Mononuclear cell (primary cell): Measurements from ENCODE around the gene TMEM184A. TPM values are rescaled to one million over a fixed set of nuclear protein-coding genes. Genes with fewer than 3 reads are reported as not detected.

ENCODE experiments used
- H3K27me3 ChIP-seq: 2 replicates; pipeline ENCODE4 v1.6.0; 2011; ENCODE audit warnings: low read length, control low read depth; ENCODE audit not compliant: insufficient read depth
- H3K4me1 ChIP-seq: 2 replicates; pipeline ENCODE4 v1.5.1; 2011; ENCODE audit warnings: mild to moderate bottlenecking, low read length, control low read depth; ENCODE audit not compliant: insufficient read depth
- H3K4me3 ChIP-seq: 2 replicates; pipeline ENCODE4 v1.5.1; 2011; ENCODE audit warnings: mild to moderate bottlenecking, low read length, moderate library complexity
- H3K9me3 ChIP-seq: 2 replicates; pipeline ENCODE4 v1.5.1; 2011; ENCODE audit warnings: low read depth, mild to moderate bottlenecking, control low read depth, low read length
- total RNA-seq: library from RNA; depleted of rRNA; stranded (reverse); fragments of >200 nt; gene quantifications from one replicate; pipeline ENCODE4 v1.2.3, GENCODE V29; 2012

The TMEM184A gene
- total RNA-seq, 1 donor = not detected

GRCh38 chr7:1505731-1506550, 50.1 kb downstream of the TMEM184A start:
- no peaks in the 10 kb centered on the region for H3K27me3 ChIP-seq
- H3K4me1 ChIP-seq = peaks cover 52% of the 10 kb centered on the region

GRCh38 chr7:1503816-1504775, 51.9 kb downstream of the TMEM184A start, which contains the start of gene INTS1:
Gene INTS1 (minus strand): TSS chr7:1504389. CDS start chr7:1503960, 429 bp downstream.
- Histone ChIP-seq H3K9me3 (no peaks in the 10 kb centered on the region), H3K4me3 (peak within 1 kb of the TSS; percentile 93), H3K27me3 (no peaks in the 10 kb centered on the region), H3K4me1 (peaks cover 45% of the 10 kb centered on the region)

More at GRCh38 chr7:1505731-1506550, 50.1 kb downstream of the TMEM184A start:
- Histone ChIP-seq H3K9me3 (no peaks in the 10 kb centered on the region), H3K4me3 (no peak overlapping the region)

DNA sequence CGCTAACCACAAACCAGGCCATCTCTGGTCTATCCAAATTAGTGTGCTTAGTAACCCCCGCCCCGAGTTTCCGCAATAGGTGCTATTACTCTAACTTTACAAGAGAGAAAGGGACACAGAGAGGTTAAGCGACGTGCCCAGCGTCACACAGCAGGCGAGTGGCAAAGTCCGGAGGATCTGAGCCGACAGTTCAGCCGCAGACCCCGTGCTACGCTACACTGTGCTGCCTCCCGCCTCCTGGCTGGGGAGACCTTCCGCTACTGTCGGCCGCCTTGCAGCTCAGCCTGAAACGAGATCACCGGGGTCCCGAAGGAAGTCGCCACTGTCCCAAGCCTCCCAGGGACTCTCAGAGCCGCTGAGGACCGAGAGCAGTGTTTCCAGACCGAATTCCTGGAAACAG, 52.6 kb downstream of the TMEM184A start:
- peak overlapping the region; percentile 93 for H3K4me3 ChIP-seq
- no peaks in the 10 kb centered on the region for H3K27me3 ChIP-seq
- H3K9me3 ChIP-seq = no peaks in the 10 kb centered on the region
- peaks cover 45% of the 10 kb centered on the region for H3K4me1 ChIP-seq

- Histone ChIP-seq H3K9me3 (no peaks in the 10 kb centered on the region), H3K4me3 (no peak overlapping the region), H3K27me3 (no peaks in the 10 kb centered on the region), H3K4me1 (peaks cover 45% of the 10 kb centered on the region)
Observed at GRCh38 chr7:1502845-1503244, 53.2 kb downstream of the TMEM184A start.

GRCh38 chr7:1501487-1502270, 54.3 kb downstream of the TMEM184A start:
- no peaks in the 10 kb centered on the region for H3K9me3 ChIP-seq
- H3K27me3 ChIP-seq = no peaks in the 10 kb centered on the region
- peaks cover 35% of the 10 kb centered on the region for H3K4me1 ChIP-seq
- no peak overlapping the region for H3K4me3 ChIP-seq

GRCh38 chr7:1500064-1500807, 55.8 kb downstream of the TMEM184A start:
- peaks cover 23% of the 10 kb centered on the region for H3K4me1 ChIP-seq
- no peaks in the 10 kb centered on the region for H3K27me3 ChIP-seq
- H3K4me3 ChIP-seq = no peak overlapping the region
- H3K9me3 ChIP-seq = no peaks in the 10 kb centered on the region

- Histone ChIP-seq H3K4me3 (no peak overlapping the region), H3K9me3 (no peaks in the 10 kb centered on the region), H3K27me3 (no peaks in the 10 kb centered on the region), H3K4me1 (peaks cover 16% of the 10 kb centered on the region)
Observed at GRCh38 chr7:1499367-1500029, 56.5 kb downstream of the TMEM184A start.

DNA sequence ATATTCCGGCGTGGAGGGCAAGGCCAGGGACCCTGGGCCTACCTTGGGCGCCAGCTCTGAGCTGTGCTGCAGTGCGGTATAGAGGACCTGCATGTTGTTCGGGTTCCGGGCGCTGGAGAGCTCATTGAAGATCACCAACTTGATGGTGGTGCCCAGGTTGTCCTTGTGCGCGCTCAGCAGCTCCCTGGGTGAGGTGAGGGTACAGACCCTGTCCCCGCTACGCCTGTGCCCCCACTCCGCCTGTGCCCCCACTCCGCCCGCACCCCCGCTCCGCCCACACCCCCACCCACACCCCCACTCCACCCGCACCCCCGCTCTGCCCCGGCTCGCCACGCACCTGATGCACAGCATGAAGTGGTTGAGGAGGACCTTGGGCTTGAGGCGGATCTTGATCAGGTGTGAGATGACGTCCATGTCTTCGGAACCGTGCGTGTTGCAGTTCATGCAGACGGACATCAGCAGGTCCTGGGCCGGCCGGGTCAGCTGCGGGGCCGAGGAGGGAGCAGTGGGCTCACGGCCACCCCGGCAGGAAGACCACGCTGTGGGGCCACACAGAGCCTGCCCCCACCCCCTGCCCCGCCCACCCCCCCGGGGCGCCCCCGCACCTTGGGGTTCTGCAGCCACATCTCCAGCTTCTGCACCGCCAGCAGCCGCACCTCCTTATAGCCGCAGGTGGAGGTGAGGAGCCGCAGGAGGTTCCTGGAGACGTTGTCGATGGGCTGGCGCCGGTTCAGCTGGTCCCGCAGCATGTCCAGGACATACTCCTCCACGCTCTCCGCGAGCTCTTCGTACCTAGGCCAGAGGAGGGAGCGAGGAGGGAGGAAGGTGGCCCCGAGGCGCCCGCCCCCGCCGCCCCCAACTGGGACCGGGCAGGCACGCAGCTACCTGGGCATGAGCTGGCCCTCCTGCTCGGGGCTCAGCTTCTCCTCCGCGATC, 57.4 kb downstream of the TMEM184A start:
- H3K4me1 ChIP-seq = peaks cover 14% of the 10 kb centered on the region
- no peaks in the 10 kb centered on the region for H3K27me3 ChIP-seq
- H3K4me3 ChIP-seq = no peak overlapping the region
- no peaks in the 10 kb centered on the region for H3K9me3 ChIP-seq

- Histone ChIP-seq H3K27me3 (no peaks in the 10 kb centered on the region), H3K4me3 (no peak overlapping the region), H3K9me3 (no peaks in the 10 kb centered on the region), H3K4me1 (peaks cover 2% of the 10 kb centered on the region)
Observed at GRCh38 chr7:1497293-1497927, 58.6 kb downstream of the TMEM184A start.

GRCh38 chr7:1496531-1497292, 59.3 kb downstream of the TMEM184A start:
- H3K4me1 ChIP-seq = no peaks in the 10 kb centered on the region
- H3K4me3 ChIP-seq = no peak overlapping the region
- no peaks in the 10 kb centered on the region for H3K9me3 ChIP-seq
- no peaks in the 10 kb centered on the region for H3K27me3 ChIP-seq

- Histone ChIP-seq H3K4me3 (no peak overlapping the region), H3K4me1 (no peaks in the 10 kb centered on the region), H3K9me3 (no peaks in the 10 kb centered on the region), H3K27me3 (no peaks in the 10 kb centered on the region)
Observed at GRCh38 chr7:1495564-1496242, 60.3 kb downstream of the TMEM184A start.
